Measurements from ENCODE around the gene ZER1. TPM values are rescaled to one million over a fixed set of nuclear protein-coding genes. Genes with fewer than 3 reads are reported as not detected.
"Not testable (repeated sequence)": the region's sequence is repeated elsewhere in the genome, so short reads cannot be mapped to it uniquely, and the experiment has no call there.

The ZER1 gene
- total RNA-seq, 1 donor from 2014 or later: 36.8 TPM

DNA sequence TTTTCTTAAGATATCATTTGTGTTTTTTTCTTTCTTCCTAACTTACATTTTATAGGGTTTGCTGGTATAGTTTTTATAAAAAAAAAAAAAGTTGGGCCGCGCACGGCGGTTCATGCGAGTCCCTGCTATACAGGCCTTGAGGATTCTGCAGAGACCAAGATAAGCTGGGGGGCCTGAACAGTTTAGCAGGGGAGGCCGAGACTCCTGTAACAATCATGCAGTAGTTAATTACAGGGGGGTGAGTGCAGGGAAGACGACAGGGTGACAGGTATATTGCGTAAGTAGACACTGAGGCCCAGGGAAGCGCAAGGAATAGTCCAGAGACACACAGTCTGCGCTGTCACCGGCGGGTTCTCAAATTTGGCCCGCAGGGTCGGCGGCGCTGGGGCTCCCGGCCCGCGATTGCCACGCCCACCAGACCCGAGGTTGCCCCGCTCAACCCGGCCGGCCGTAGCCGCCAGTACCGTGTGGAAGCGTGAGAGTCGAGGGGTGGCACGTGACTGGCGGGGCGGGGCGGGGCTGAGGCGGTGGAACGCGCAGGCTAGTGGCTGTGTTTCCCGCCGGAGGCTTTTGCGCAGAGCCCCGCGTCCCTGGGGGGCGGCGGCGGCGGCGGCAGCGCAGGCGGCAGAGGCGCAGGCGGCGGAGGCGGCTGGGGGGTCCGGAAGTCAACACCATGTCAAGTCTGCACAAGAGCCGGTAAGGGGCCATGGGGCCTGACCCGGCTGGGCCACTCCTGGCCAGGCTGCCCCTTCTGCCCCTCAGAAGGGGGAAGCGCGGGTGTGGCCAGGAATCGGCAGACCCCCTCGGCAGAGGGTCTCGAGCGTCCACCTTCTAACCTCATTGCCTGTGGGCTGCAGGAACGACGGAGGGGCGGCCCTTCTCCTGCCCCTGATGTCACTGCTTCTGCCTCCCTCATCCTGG lies 15.2 kb upstream of the ZER1 start, which contains the start of gene TBC1D13:
Gene TBC1D13 (plus strand): TSS at position 573 of the 921 bp plus-strand sequence. CDS start 101 bp downstream, at position 674.
- DNase-seq (ENCODE audit: extremely low spot score, unreplicated experiment): peak; percentile 93
- no peaks in the 10 kb centered on the region for H3K4me1 Mint-ChIP-seq (ENCODE audit: unreplicated experiment)
- H3K4me3 Mint-ChIP-seq: peak within 1 kb of the TSS; percentile 95
- H3K9me3 Mint-ChIP-seq: no peaks in the 10 kb centered on the region
- H3K27me3 Mint-ChIP-seq: no peaks in the 10 kb centered on the region
- H3K27ac Mint-ChIP-seq: peak within 1 kb of the TSS; percentile 92
- TF ChIP-seq, protein P1, sequence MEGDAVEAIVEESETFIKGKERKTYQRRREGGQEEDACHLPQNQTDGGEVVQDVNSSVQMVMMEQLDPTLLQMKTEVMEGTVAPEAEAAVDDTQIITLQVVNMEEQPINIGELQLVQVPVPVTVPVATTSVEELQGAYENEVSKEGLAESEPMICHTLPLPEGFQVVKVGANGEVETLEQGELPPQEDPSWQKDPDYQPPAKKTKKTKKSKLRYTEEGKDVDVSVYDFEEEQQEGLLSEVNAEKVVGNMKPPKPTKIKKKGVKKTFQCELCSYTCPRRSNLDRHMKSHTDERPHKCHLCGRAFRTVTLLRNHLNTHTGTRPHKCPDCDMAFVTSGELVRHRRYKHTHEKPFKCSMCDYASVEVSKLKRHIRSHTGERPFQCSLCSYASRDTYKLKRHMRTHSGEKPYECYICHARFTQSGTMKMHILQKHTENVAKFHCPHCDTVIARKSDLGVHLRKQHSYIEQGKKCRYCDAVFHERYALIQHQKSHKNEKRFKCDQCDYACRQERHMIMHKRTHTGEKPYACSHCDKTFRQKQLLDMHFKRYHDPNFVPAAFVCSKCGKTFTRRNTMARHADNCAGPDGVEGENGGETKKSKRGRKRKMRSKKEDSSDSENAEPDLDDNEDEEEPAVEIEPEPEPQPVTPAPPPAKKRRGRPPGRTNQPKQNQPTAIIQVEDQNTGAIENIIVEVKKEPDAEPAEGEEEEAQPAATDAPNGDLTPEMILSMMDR (conservative IDR thresholded peaks at IDR 0.05): no peak
- no peaks in the 10 kb centered on the region for H3K36me3 Mint-ChIP-seq

DNA sequence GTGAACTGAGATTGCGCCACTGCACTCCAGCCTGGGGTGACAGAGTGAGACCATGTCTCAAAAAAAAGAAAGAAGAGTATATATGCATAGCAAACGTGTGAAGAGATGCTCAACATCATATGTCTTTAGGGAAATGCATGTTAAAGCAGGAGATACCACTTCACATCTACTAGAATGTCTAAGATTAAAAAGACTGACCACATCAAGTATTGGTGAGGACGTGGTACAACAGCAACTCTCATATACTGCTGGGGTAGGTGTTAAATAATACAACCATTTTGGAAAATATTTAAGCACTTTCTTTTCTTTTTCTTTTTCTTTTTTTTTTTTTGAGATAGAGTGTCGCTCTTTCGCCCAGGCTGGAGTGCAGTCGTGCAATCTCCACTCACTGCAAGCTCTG lies 13.7 kb upstream of the ZER1 start:
- Mint-ChIP-seq H3K4me1 (ENCODE audit: unreplicated experiment) (no peaks in the 10 kb centered on the region), H3K4me3 (peak overlapping the region; percentile 49), H3K27ac (no peak overlapping the region), H3K27me3 (no peaks in the 10 kb centered on the region), H3K36me3 (no peaks in the 10 kb centered on the region), H3K9me3 (no peaks in the 10 kb centered on the region)
- TF ChIP-seq, protein P1 (conservative IDR thresholded peaks at IDR 0.05): no peak
- DNase-seq (ENCODE audit: extremely low spot score, unreplicated experiment): no peak

DNA sequence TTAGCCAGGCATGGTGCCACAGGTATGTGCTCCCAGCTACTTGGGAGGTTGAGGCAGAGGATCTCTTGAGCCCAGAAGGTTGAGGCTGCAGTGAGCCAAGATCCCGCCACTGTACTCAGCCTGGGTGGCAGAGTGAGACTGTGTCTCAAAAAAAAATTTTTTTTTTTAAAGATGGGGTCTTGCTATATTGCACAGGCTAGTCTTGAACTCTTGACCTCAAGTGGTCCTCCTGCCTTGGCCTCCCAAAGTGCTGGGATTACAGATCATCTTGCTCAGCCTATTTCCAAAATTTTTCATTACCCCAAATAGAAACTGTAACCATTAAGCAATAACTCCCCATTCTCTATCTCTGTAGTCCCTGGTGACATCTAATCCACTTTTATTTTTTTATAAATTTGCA lies 10.9 kb upstream of the ZER1 start:
- H3K36me3 Mint-ChIP-seq: no peaks in the 10 kb centered on the region
- TF ChIP-seq, protein P1 (conservative IDR thresholded peaks at IDR 0.05): no peak
- no peak for DNase-seq (ENCODE audit: extremely low spot score, unreplicated experiment)
- H3K27me3 Mint-ChIP-seq: no peaks in the 10 kb centered on the region
- no peaks in the 10 kb centered on the region for H3K9me3 Mint-ChIP-seq
- H3K4me3 Mint-ChIP-seq: no peak overlapping the region
- H3K27ac Mint-ChIP-seq: no peak overlapping the region
- H3K4me1 Mint-ChIP-seq (ENCODE audit: unreplicated experiment): no peaks in the 10 kb centered on the region

DNA sequence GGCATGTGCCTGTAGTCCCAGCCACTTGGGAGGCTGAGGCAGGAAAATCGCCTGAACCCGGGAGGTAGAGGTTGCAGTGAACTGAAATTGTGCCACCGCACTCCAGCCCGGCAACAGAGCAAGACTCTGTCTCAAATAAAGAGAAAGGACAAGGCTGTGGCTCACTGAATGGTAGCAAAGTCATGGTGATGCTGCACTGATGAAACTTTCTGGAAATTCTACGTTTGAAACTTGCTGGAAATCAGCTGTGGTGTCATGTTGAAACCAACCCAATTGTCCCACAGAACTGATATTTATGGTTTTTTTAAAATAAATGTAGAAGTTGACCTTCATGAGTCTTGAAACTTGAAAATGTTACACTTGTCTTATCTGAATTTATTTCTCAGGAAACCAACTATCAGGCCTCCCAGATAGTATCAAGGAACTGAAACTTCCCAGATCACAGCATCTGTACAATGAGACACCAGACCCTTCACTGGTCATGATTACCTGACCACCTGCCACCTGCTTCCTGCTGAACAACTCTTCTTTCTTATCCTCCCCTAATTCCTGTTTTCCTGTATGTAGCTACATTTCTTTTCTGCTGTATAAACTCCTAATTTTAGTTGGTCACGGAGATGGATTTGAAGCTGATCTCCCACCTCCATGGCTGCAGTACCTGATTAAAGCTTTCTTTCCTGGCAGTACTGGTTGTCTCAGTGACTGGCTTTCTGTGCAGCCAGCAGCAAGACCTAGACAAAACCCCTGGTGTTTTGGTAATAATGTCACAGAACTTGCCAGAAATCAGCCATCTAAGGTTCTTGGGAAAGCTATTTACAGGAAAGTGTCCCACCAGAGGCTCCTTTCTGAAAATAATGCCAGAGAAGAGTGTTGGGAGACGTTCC lies 9.7 kb upstream of the ZER1 start:
- H3K4me1 Mint-ChIP-seq (ENCODE audit: unreplicated experiment): no peaks in the 10 kb centered on the region
- no peaks in the 10 kb centered on the region for H3K36me3 Mint-ChIP-seq
- H3K27ac Mint-ChIP-seq: no peak overlapping the region
- no peak for DNase-seq (ENCODE audit: extremely low spot score, unreplicated experiment)
- H3K4me3 Mint-ChIP-seq: no peak overlapping the region
- H3K27me3 Mint-ChIP-seq: no peaks in the 10 kb centered on the region
- H3K9me3 Mint-ChIP-seq: no peaks in the 10 kb centered on the region
- TF ChIP-seq, protein P1 (conservative IDR thresholded peaks at IDR 0.05): no peak

DNA sequence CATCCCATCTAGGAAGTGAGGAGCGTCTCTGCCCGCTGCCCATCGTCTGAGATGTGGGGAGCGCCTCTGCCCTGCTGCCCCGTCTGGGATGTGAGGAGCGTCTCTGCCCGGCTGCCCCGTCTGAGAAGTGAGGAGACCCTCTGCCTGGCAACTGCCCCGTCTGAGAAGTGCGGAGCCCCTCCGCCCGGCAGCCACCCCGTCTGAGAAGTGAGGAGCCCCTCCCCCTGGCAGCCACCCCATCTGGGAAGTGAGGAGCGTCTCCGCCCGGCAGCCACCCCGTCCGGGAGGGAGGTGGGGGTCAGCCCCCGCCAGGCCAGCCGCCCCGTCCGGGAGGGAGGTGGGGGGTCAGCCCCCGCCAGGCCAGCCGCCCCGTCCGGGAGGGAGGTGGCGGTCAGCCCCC lies 8.4 kb upstream of the ZER1 start:
- H3K4me1 Mint-ChIP-seq (ENCODE audit: unreplicated experiment); H3K36me3 Mint-ChIP-seq; DNase-seq (ENCODE audit: extremely low spot score, unreplicated experiment); H3K27ac Mint-ChIP-seq; H3K27me3 Mint-ChIP-seq; H3K4me3 Mint-ChIP-seq; H3K9me3 Mint-ChIP-seq: not testable (repeated sequence)
